ENCODE results near the gene SPACA7.

SPACA7 gene

GRCh38 chr13:112345826-112346172 is 30.4 kb upstream of the SPACA7 start:
- TF ChIP-seq CTCF (IDR thresholded peaks at IDR 0.05; ENCODE audit: low read depth, low read length): no peak
- DNase-seq (ENCODE audit: extremely low read depth, low read depth): no peak

- no peak for DNase-seq (ENCODE audit: extremely low read depth, low read depth)
- TF ChIP-seq CTCF (IDR thresholded peaks at IDR 0.05; ENCODE audit: low read depth, low read length): no peak
Observed at GRCh38 chr13:112346173-112346898, 29.8 kb upstream of the SPACA7 start.

- no peak for DNase-seq (ENCODE audit: extremely low read depth, low read depth)
- no peak for TF ChIP-seq CTCF (IDR thresholded peaks at IDR 0.05; ENCODE audit: low read depth, low read length)
Observed at GRCh38 chr13:112346899-112347229, 29.3 kb upstream of the SPACA7 start.

- no peak for DNase-seq (ENCODE audit: extremely low read depth, low read depth)
- no peak for TF ChIP-seq CTCF (IDR thresholded peaks at IDR 0.05; ENCODE audit: low read depth, low read length)
Observed at GRCh38 chr13:112347986-112348385, 28.2 kb upstream of the SPACA7 start.

GRCh38 chr13:112348642-112349345 is 27.4 kb upstream of the SPACA7 start:
- no peak for TF ChIP-seq CTCF (IDR thresholded peaks at IDR 0.05; ENCODE audit: low read depth, low read length)
- DNase-seq (ENCODE audit: extremely low read depth, low read depth): no peak

GRCh38 chr13:112349681-112350080 is 26.5 kb upstream of the SPACA7 start:
- no peak for DNase-seq (ENCODE audit: extremely low read depth, low read depth)
- no peak for TF ChIP-seq CTCF (IDR thresholded peaks at IDR 0.05; ENCODE audit: low read depth, low read length)

- no peak for DNase-seq (ENCODE audit: extremely low read depth, low read depth)
- no peak for TF ChIP-seq CTCF (IDR thresholded peaks at IDR 0.05; ENCODE audit: low read depth, low read length)
Observed at GRCh38 chr13:112350300-112350699, 25.9 kb upstream of the SPACA7 start.
